A673 (cell line): ENCODE results near the gene KCND2. TPM values are rescaled to one million over a fixed set of nuclear protein-coding genes. Genes with fewer than 3 reads are reported as not detected.

Experiments used
- BruUV-seq: library from RNA; stranded (reverse); fragments of 400-500 nt; replicated peaks from 2 replicates; lab custom pipeline; 2021; lab: Mats Ljungman, UMichigan
- CTCF ChIA-PET: fragments of 300-600 bp; sonication (Branson Sonifier 250); formaldehyde crosslinking; loops from one replicate; lab custom pipeline; 2022; ENCODE audit warnings: antibody characterized with exemption; lab: Charles Lee
- POLR2A ChIA-PET: fragments of 300-600 bp; sonication (Branson Sonifier 250); formaldehyde crosslinking; loops from one replicate; lab custom pipeline; 2022; ENCODE audit warnings: antibody characterized with exemption; ENCODE audit not compliant: low non-redundant PET; lab: Charles Lee
- DNase-seq: peaks from one replicate; pipeline ENCODE4 v3.0.0-alpha.2; 2015; ENCODE audit warnings: low spot score
- H3K27ac ChIP-seq: fragments of 200-600 bp; sonication (generic); 2 replicates; pipeline ENCODE4 v1.5.1; 2016; ENCODE audit warnings: mixed run types, low read depth, mild to moderate bottlenecking, mixed read lengths, antibody characterized with exemption, low read length; ENCODE audit not compliant: poor library complexity, severe bottlenecking
- H3K27me3 ChIP-seq: fragments of 200-600 bp; sonication (generic); replicated peaks from 2 replicates; pipeline ENCODE4 v1.6.1; 2017; ENCODE audit warnings: mixed run types, low read depth, mild to moderate bottlenecking, mixed read lengths, antibody characterized with exemption, low read length; ENCODE audit not compliant: insufficient read depth, poor library complexity
- H3K36me3 ChIP-seq: fragments of 200-600 bp; sonication (generic); 2 replicates; pipeline ENCODE4 v1.6.1; 2016; ENCODE audit warnings: mixed run types, mild to moderate bottlenecking, mixed read lengths, antibody characterized with exemption, low read length; ENCODE audit not compliant: insufficient read depth, poor library complexity, severe bottlenecking
- H3K4me1 ChIP-seq: fragments of 200-600 bp; sonication (generic); 2 replicates; pipeline ENCODE4 v1.6.1; 2017; ENCODE audit warnings: mixed run types, mild to moderate bottlenecking, mixed read lengths, antibody characterized with exemption, low read length; ENCODE audit not compliant: insufficient read depth, poor library complexity, severe bottlenecking
- H3K4me3 ChIP-seq: fragments of 200-600 bp; sonication (generic); 2 replicates; pipeline ENCODE4 v1.5.1; 2016; ENCODE audit warnings: low read depth, mixed run types, mild to moderate bottlenecking, mixed read lengths, low read length; ENCODE audit not compliant: poor library complexity, severe bottlenecking
- H3K9me3 ChIP-seq: fragments of 200-600 bp; sonication (generic); 2 replicates; pipeline ENCODE4 v1.6.1; 2016; ENCODE audit warnings: mixed run types, low read depth, mild to moderate bottlenecking, mixed read lengths, antibody characterized with exemption, low read length; ENCODE audit not compliant: poor library complexity, severe bottlenecking
- CTCF ChIP-seq: fragments of 300-800, 200-600 bp; sonication (generic); conservative IDR thresholded peaks from 2 replicates; pipeline ENCODE4 v1.5.1; 2017; ENCODE audit warnings: low read depth, mild to moderate bottlenecking, antibody characterized with exemption, low read length, moderate library complexity, mixed read lengths
- EZH2 ChIP-seq: fragments of 200-600 bp; sonication (generic); IDR thresholded peaks from 2 replicates; pipeline ENCODE4 v1.6.1; 2017; ENCODE audit warnings: borderline replicate concordance, low read depth, mild to moderate bottlenecking, mixed read lengths, antibody characterized with exemption, low read length; ENCODE audit not compliant: poor library complexity, severe bottlenecking
- intact Hi-C: fragments of 100-400 bp; cut with micrococcal nuclease; formaldehyde crosslinking; loops from one replicate; pipeline ENCODE4 v1.10.0; 2022; ENCODE audit not compliant: unreplicated experiment
- total RNA-seq: library from RNA; stranded (reverse); gene quantifications from 2 replicates; pipeline ENCODE4 v1.2.3, GENCODE V29; 2021

The KCND2 gene
- total RNA-seq, 1 experiment from 2014 or later = not detected

- no TSS peak for BruUV-seq
- Histone ChIP-seq H3K27ac (no peak overlapping the region), H3K27me3 (peaks cover 11% of the 10 kb centered on the region), H3K4me1 (no peaks in the 10 kb centered on the region), H3K4me3 (no peak overlapping the region), H3K9me3 (no peaks in the 10 kb centered on the region), H3K36me3 (no peaks in the 10 kb centered on the region)
- POLR2A ChIA-PET = no interaction called here
- CTCF ChIA-PET = no interaction called here
- no peak for DNase-seq
- intact Hi-C loops = loop anchor here (10.0 kb wide), 2 partner anchors 446 to 1924 kb away; no protein-coding TSS in a partner anchor
- TF ChIP-seq CTCF (no peak), EZH2 (no peak)
Observed at GRCh38 chr7:120278773-120279172, 5.8 kb downstream of the KCND2 start.

- Histone ChIP-seq H3K36me3 (no peaks in the 10 kb centered on the region), H3K4me1 (no peaks in the 10 kb centered on the region), H3K27me3 (peaks cover 4% of the 10 kb centered on the region), H3K27ac (no peak overlapping the region), H3K9me3 (no peaks in the 10 kb centered on the region), H3K4me3 (no peak overlapping the region)
- DNase-seq = no peak
- no TSS peak for BruUV-seq
- TF ChIP-seq CTCF = no peak
- no peak for TF ChIP-seq EZH2
- POLR2A ChIA-PET = no interaction called here
- CTCF ChIA-PET = no interaction called here
- intact Hi-C loops = no loop called here
Observed at GRCh38 chr7:120280743-120281142, 7.8 kb downstream of the KCND2 start.

DNA sequence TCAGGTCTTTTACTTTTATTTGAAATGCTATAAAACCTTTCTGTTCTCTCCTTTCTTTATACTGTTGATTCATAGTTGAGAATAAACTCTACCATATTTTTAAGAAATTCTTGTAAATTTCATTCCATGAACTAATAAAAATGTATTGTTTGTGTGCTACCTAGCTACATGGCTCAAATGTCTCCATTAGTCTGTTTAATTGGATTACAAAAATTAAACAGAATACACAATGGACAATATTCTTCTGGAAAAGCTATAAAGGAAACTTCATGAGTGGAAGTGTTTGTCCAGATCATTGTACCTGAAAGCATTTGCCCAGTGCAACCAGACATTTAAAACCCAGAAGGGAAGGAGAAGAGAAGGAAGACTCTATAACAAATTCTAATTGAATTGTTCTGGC is 20.1 kb downstream of the KCND2 start:
- Histone ChIP-seq H3K4me3 (no peak overlapping the region), H3K4me1 (no peaks in the 10 kb centered on the region), H3K36me3 (no peaks in the 10 kb centered on the region), H3K9me3 (no peaks in the 10 kb centered on the region), H3K27ac (no peak overlapping the region), H3K27me3 (no peaks in the 10 kb centered on the region)
- ChIA-PET CTCF (no interaction called here), POLR2A (no interaction called here)
- no peak for TF ChIP-seq EZH2
- no peak for TF ChIP-seq CTCF
- BruUV-seq = no TSS peak
- no peak for DNase-seq
- intact Hi-C loops = no loop called here
